ENCODE data around the gene MYH13. TPM values are rescaled to one million over a fixed set of nuclear protein-coding genes. Genes with fewer than 3 reads are reported as not detected.
A peak's percentile ranks its signal among the peaks of the same experiment; 100 is the strongest.

Gene MYH13
- total RNA-seq, 1 experiment from 2014 or later = not detected

DNA sequence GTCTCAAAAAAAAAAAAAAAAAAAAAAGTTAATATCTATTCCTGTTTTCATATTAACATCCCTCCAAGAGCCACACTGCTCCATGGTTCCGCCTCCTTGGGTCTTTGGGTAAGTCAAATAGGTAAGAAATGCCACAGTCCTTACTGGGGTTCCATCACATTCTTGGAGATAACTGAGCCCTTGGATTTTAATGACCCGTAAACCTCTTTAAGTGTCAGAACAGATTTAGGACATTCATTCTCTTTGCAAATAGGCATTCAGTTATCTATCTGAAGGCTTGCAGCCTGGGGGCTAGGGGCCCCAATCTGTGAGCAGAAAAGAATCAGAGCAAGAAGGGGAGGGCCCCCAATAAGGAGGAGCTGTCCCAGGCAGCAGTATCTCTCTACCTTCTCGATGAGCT lies 28.0 kb downstream of the MYH13 start:
- no peak for DNase-seq (ENCODE audit: low read depth)

DNA sequence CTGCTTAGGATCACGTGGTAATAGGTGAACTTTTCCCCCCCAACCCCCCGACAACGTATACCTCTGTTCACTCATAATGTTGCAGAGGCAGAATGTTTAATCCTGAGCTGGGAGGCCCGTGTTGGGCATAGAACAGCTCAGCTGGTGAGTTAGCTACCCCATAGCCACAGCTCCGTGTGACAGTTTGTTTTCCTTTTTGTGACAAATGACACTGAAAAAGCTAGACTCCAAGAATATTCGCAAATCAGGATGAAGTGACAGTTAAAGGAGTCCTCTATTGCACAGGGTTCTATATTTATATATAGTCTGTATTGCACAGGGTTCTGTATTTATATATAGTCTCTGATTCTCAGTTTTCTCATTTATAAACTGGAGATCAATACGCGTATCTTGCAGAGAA lies 33.8 kb downstream of the MYH13 start:
- DNase-seq (ENCODE audit: low read depth) = no peak

DNA sequence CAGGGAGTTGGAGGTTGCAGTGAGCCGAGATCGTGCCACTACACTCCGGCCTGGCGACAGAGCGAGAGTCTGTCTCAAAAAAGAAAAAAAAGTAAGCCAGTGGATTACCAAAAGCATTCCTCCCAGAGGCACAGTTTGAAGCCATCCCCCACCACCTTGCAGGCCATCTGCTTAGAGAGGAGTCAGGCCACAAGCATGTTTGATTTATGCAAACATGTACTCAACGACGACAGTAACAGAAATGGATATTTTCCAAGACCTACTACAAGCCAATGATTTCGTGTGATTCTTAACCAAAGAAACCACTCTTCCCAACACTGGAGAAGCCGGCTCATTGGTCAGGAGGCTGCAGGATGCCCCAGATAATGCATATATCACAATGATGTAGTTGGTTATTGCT lies 34.8 kb downstream of the MYH13 start:
- no peak for DNase-seq (ENCODE audit: low read depth)

DNA sequence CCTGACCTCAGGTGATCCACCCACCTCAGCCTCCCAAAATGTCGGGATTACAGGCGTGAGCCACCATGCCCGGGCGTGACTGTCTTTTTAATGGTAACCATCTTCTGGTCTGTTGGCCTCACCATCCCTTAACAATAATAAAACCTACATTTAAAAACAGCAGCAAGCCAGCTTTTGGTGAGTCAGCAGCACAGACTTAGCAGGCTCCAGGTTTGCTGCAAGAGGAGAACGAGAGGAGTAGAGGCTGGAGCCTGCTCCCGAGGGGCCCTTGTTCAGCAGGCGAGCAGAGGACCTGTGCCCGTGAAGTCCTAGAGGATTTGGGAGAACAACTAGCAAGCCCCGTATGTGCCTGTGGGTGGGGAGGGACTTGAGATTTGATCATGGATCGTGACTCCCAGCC lies 35.7 kb downstream of the MYH13 start:
- no peak for DNase-seq (ENCODE audit: low read depth)

DNA sequence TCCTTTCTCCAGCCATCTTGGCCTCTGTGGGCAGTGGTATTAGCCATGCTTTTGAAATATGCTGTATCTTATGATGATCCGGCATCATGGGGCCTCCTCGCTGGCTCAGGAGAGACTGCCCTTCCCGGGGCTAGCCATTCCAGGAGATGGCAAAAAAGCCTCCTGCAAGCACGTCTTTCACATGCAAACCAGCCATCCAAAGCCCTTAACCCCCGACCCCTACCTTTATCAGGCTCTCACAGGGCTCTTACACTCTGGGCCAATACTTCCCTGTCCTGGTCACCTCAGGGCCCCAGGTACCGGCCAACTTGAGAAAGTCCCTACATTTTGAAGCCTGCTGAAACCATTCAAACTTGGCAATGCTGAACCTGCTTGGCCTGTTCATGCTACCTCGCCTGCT lies 36.4 kb downstream of the MYH13 start:
- DNase-seq (ENCODE audit: low read depth) = no peak

DNA sequence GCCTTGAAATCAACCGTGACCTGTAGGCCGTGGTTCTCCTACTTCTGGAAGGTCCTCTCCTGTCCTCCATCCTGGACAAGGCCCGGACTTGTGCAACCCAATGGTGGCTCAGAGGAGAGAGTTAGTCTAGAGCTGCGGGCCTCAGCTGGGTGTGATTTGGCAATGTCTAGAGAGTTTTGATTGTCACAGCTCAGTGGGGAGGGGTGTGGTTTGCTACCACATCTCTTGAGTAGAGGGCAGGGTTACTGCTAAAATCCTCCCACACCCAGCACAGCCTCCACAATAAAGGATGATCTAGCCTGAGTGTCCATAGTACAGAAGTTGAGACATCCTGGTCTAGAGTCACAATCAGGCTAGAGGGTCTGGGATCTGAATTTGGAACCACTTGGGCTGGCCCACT lies 40.3 kb downstream of the MYH13 start:
- no peak for DNase-seq (ENCODE audit: low read depth)

DNA sequence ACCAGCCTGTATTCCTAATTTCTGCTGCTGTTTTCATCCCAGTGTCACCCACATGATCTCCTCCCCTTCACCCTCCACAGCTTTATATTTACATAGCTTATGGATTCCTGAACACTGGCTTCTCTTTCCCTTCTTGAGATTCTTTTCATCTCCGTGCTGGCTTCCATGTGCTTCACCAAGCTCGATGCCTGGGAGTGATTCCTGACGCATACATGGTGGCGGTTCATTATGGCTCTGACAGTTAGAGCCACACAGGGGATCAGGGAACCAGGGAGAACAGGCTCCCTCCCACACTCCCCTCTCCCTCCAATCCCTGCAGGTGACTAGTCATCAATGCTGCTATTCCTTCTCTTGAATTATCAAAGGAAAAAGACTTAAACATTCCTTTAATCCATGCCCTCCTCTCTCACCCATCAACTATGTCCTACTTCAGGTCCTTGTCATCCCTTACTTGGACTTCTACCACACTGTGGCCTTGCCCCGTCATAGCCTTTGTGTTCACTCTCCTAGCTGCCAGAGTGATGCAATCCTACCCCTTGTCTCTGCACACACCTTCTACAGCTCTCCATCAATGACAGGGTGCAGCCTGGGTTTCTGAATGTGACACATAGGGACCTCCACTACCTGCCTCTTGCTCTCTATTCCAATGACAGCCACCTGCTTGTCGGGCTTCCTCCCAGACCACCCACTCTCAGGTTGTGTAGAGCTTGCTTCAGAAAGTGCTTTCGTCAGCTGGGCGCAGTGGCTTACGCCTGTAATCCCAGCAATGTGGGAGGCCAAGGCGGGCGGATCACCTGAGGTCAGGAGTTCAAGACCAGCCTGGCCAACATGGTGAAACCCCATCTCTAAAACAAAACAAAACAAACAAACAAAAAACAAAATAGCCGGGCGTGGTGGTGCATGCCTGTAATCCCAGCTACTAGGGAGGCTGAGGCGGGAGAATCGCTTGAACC lies 43.6 kb downstream of the MYH13 start:
- DNase-seq (ENCODE audit: low read depth) = no peak

DNA sequence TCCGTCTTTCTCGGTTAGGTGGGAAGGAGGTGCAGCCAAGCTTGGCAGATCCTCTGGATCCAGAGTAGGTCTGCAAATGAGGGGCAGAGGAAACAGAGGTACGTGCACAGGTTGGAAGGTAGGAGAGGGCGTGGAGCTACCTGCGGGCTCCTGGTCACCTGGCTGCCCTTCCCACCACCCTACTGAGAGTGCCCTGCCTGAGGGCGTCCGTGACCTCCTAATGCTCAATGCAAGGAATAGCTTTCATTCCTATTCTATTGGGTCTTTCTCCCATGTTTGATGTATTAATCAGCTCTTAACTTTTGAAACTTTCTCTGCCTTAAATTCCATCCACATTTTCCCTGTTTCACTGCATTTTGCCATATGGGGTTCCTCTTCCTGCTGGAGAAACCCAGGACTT lies 44.6 kb downstream of the MYH13 start:
- no peak for DNase-seq (ENCODE audit: low read depth)

DNA sequence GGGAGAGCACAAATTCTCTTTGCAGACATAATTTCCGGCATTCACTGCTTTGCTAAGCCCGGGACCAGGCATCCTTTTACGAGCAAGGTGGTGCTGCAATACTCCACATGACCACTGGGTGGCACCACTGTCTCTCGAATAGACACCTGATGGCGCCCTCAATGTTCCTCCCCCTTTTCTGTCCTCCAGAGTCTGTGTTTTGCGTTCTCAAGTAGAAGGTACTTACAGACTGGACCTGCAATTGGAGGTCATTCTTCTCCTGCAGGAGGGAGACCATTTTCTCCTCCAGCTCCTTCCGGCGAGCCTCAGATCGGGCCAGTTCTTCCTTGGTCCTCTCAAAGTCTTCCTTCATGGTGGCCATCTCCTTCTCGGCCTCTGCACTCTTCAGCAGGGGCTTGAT lies 45.2 kb downstream of the MYH13 start:
- DNase-seq (ENCODE audit: low read depth) = peak; percentile 65

DNA sequence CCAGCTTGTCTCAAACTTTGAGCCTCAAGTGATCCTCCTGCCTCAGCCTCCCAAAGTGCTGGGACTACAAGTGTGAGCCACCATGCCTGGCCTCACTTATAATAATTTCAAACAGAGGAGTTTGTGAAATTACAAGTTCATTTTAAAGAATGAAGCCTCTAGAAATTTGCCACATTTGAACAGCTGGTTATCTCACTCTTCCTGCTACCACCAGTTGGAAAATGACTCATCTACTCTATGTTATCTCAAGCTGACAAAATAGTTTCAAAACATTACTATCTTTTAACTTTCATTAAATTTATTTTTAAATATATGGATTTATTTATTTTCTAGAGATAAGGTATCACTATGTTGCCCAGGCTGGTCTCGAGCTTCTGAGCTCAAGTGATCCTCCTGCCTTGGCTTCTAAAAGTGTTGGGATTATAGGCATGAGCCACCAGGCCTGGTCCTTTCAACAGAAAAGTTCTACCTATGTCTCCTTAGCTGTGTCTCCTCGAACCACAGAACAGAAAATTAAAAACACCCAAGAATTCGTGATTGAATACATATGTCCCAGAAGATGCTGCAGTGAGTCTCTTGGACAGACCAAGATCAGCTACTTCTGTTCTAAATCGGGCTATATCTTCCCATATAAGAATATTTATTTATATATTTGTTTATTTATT lies 47.6 kb downstream of the MYH13 start:
- no peak for DNase-seq (ENCODE audit: low read depth)

DNA sequence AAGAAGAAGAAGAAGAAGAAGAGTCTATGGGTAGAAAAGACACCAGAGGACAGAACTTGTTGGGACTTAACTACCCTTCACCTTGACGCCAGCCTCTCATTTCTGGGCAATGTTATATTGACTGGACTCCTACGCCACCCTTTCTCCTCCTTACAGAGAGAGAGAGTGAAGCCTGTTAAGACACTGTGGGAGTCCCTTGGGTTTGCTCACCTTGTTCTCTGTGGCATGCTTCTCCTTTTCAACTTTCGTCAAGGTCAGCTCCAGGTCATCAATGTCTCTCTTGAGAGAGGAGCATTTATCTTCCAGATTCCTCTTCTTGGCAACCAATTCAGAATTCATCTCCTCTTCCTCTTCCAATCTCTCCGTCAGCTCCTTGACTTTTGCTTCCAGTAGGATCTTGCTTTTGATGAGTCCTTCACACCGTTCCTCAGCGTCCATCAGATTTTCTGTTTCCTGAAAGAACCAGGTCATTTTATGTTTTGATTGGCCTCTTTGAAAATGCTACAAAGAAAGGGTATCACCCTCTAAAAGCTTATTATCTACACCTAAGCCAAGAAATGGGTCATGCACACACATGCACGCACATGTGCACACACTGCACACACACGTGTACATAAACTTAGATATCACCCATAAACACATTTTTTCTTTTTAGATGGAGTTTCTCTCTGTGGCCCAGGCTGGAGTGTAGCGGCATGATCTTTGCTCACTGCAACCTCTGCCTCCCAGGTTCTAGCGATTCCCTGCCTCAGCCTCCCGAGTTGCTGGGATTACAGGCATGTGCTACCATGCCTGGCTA lies 48.8 kb downstream of the MYH13 start:
- no peak for DNase-seq (ENCODE audit: low read depth)

DNA sequence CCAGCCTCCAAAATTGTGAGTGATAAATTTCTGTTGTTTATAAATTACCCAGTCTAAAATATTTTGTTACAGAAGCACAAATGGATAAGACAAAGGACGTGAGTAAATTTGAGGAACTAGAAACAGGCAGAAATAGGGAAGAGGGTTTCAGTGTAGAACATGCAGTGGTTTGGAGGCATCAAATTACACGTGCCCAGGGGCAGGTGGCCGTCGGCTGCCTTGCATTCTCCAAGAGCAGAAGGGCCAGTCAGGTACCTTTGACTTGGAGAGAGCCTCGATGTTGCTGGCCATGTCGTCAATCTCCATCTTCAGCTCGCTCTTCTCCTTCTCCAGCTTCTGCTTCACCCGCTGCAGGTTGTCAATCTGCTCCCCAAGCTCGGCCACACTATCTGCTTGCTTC lies 54.3 kb downstream of the MYH13 start:
- no peak for DNase-seq (ENCODE audit: low read depth)

DNA sequence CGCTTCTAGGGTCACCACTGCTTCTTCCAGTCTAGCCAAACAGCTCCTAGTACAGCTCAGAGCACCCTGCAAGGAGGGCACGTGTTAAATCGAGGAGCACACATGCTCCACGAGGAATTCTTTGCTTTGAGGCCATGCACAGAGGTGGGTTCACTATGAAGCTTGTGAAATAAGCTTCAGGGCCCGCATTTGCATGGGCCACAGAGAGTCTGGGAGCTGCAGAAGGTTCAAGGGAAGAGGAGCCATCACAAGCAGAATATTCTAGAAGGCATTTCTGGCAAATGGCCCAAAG lies 55.3 kb downstream of the MYH13 start:
- no peak for DNase-seq (ENCODE audit: low read depth)

DNA sequence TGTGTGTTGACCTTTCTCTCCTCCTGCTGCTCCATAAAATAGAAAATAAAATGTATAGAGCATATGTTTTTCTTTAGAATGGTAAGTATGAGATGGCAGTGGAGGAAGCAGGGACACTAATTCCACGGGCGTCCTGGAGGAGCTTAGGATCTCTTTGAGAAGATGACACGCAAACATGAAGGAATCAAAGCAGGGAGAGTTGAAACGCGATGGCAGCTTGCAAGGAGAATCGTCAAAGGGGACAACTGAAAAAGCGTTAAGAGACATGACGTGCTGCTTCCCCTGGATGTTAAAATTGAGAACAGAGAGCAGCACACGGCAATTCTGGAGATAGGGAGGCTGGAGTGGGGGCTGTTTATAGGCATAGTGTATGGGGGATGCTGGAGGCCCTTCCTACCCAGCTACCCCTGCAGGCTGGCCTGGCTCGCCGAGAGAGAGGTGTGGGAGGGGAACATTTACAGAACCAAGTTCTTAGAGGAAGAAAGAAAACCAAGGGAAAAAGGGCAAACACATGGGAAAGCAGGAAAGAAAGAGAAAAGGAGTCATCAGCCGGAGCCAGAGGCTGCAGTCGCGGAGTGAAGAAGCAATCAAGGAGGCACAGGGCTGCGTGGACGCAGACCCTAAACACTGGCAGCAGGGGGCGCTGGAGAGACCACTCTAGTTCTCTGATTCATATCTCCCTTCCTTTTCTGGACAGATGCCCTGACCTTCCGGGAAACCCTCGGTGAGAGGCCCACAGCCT lies 55.8 kb downstream of the MYH13 start:
- peak; percentile 42 for DNase-seq (ENCODE audit: low read depth)

DNA sequence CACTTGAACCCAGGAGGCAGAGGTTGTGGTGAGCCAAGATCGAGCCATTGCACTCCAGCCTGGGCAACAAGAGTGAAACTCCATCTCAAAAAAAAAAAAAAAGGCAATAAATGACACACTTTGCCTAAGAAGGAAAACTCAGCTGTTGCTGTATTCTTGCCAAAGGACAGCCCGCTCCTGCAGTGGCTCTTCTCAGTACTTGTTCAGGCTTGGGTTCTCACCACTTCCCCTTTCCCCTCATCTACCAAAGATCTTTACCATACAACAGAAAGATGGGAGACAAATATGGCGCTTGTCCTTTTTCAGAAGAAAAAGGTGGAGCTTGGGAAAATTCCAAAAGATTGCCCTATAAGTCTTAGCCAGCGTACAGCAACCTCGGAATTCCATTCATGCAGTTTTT lies 58.5 kb downstream of the MYH13 start:
- DNase-seq (ENCODE audit: low read depth) = no peak

DNA sequence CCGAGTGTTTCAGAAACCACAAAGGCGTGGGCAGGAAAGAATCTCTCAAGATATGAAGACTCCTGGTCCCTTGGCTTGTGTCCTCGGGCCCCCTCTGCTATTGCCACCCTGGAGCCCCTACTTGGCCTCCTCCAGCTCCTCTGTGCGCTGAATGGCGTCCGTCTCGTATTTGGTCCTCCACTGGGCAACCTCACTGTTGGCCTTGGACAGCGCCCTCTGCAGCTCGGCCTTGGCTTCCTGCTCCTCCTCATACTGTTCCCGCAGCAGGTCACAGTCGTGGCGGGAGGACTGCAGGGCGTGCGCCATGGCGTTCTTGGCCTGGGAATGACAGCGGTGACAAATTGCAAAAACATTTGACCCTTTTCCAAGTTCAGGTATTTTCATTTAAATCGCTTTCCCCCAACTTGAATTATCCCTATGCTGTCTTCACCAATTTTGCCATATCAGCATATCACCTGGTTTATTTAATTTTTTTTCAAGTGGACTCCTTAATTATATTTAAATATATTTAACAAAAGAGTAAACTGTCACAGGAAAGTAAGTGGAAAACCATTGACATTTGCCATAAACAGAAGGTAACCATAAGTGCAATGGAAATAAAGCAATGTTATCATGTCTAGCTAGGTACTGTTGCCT lies 59.7 kb downstream of the MYH13 start:
- DNase-seq (ENCODE audit: low read depth) = no peak

DNA sequence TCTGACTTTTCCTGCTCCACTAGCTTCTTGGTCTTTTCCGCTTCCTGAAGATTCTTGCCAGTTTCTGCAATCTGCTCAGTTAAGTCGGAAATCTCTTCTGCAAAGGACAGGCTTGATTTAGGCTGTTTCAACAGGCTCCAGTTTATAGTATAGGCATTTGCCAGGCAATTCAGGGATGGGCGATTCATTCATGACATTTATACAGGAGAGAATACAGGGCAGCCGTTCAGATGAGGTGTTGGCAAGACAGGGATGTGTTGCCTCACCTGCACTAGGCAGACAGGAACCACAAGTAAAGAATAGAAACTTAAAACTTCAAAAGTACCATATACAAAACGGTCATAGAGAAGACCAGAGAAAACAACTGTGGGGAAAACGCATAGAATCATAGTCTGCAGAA lies 61.7 kb downstream of the MYH13 start:
- no peak for DNase-seq (ENCODE audit: low read depth)

DNA sequence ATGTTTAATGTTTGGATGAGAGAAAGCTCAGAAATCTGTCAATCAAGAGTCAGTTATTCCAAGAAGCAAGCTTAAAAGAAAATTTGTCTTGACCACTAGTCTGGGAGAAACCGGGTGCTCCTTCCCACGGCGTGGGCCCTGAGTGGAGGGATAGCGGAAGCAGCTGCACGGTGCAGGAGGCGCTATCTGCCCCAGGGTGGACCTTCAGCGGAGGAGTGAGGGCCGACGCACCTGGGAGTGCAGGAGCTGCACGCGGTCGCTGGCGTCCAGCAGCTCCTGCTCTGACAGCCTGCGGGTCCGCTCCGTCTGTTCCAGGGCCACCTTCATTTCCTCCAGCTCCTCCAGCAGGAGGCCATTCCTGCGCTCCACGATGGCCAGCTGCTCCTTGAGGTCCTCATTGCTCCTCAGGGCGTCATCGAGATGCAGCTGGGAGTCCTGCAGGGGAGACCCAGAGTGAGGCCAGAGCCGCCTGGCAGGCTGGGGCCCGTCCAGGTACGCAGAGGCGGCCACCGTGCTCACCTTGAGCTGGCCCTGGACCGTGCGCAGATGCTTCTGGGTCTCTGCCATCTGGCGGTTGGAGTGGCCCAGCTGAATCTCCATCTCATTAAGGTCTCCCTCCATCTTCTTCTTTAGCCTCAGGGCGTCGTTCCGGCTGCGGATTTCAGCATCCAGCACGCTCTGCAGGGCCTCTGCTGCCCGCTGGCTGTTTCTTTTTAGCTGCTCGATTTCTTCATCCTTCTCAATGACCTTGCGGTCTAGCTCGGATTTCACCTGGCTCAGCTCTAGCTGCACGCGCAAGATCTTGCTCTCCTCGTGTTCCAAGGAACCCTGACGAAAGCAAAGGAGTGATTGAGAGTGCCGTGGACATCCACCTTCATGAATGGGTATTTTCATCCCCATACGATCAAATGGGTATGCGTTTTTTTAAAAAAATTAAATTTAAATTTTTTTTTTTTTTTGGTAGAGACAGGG lies 63.5 kb downstream of the MYH13 start:
- no peak for DNase-seq (ENCODE audit: low read depth)

DNA sequence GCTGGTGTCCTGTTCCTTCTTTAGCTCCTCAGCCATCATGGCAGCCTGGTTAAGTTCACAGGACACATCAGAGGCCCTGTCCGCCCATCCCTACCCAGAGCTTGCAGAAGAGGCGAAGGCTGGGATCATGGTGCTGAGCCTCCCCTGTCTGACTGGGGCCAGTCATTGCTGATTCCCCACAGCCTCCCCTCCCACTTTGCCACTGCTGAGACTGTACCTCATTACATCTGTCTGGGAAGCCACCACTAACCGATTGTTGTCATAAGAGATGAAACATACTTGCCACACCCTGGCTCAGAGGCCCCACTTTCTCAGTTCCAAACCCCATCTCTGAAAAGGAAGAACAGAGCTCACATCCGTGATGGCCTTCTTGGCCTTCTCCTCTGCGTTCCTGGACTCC lies 66.2 kb downstream of the MYH13 start:
- DNase-seq (ENCODE audit: low read depth) = no peak

DNA sequence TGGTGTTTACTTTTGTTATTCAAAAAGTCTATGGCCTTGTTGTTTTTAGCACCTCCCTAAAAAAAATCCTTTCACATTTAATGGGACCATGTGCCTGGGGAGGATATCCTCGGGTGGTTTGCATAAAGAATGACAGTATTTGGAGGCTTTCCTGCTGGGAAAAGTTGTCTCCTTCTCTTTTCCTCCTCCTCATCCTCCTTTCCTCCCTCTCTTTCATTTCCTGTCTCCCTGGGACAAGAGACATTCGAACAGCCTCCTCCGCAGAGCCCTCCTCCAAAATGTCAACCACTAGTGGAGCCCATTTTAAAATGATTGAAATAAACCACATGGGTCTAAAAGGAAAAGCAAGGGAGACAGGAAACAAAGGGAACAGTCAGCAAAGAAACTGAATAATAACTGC lies 67.4 kb downstream of the MYH13 start:
- DNase-seq (ENCODE audit: low read depth) = no peak
